ENCODE results near the gene IDH1. TPM values are rescaled to one million over a fixed set of nuclear protein-coding genes. Genes with fewer than 3 reads are reported as not detected.
"Not testable (repeated sequence)": the region's sequence is repeated elsewhere in the genome, so short reads cannot be mapped to it uniquely, and the experiment has no call there.

IDH1 gene
- total RNA-seq, 1 donor from 2014 or later, result 47.4 TPM

DNA sequence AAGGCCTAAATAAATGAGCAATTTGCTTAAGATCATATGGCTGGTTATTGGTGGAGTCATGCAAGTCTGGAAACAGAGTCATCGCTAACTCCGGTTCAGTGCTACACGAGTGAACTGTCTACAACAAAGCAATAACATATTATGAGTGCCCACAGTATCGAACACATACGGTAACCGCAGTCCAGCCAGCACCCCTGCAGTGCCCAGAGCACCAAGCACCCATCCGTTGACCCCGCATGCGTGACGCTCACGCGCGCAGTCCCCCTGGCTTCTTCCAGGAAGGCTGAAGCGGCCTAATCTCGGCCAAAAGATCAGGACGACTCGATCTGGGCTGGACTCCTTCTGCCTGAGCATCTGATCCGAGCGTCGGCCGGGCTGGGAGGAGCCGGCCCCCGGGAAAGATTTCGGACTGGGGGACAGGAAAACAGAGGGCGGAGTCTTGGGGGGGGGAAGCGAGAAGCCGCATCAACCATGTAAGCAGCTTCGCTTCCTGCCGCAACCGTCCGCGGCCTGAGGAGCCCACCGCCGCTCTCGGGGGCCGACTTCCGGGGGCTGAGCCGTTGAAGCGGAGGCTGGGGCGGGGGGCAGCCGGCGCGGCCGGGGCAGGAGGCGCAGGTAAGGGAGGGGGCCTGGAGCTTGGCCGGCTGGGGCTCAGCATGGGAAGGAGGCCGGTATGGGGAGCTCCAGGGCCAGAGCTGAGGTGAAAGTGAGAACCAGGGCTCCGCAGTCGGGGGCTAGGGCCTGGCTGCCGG, 11.1 kb upstream of the IDH1 start, which contains the start of gene PIKFYVE:
Gene PIKFYVE, plus strand, starts transcription at position 455 of the 752 bp plus-strand sequence. CDS start 5,265 bp downstream, outside the sequence.
- Histone ChIP-seq H3K27me3 (no peaks in the 10 kb centered on the region), H3K9me3 (no peaks in the 10 kb centered on the region), H3K36me3 (no peaks in the 10 kb centered on the region), H3K27ac (peak within 1 kb of the TSS; percentile 95), H3K4me1 (peaks cover 42% of the 10 kb centered on the region), H3K4me3 (peak within 1 kb of the TSS; percentile 82 to 97)
- TF ChIP-seq POLR2A (IDR thresholded peaks at IDR 0.05), result peak in 1 of 2 donors; percentile 56
- TF ChIP-seq POLR2AphosphoS5 (IDR thresholded peaks at IDR 0.05; ENCODE audit: insufficient read depth in 1 of 2, low read depth in 1 of 2), result peak; percentile 90 to 91
- TF ChIP-seq CTCF (IDR thresholded peaks at IDR 0.05), result no peak
- intact Hi-C loops (cut with DNase I), result loop anchor here (10.0 kb wide), 1 partner anchor 641 kb away; the partner anchor contains the start of gene METTL21A
- peak in 1 of 2 donors; percentile 97 for DNase-seq (ENCODE audit: extremely low spot score in 2 of 2)

- Histone ChIP-seq H3K4me3 (peak overlapping the region; percentile 82 to 97), H3K9me3 (no peaks in the 10 kb centered on the region), H3K27ac (peak overlapping the region; percentile 95), H3K36me3 (no peaks in the 10 kb centered on the region), H3K4me1 (peaks cover 42% of the 10 kb centered on the region), H3K27me3 (no peaks in the 10 kb centered on the region)
- TF ChIP-seq POLR2AphosphoS5 (IDR thresholded peaks at IDR 0.05; ENCODE audit: insufficient read depth in 1 of 2, low read depth in 1 of 2) (no peak), CTCF (IDR thresholded peaks at IDR 0.05) (no peak), POLR2A (IDR thresholded peaks at IDR 0.05) (no peak)
- intact Hi-C loops (cut with DNase I), result loop anchor here (10.0 kb wide), 1 partner anchor 641 kb away; the partner anchor contains the start of gene METTL21A
- no peak for DNase-seq (ENCODE audit: extremely low spot score in 2 of 2)
Measured at GRCh38 chr2:208265371-208265800, 10.5 kb upstream of the IDH1 start.

GRCh38 chr2:208256849-208257813, 2.3 kb upstream of the IDH1 start:
- H3K4me1 ChIP-seq, result peaks cover 24% of the 10 kb centered on the region
- not testable (repeated sequence) for H3K27ac ChIP-seq; H3K27me3 ChIP-seq; H3K9me3 ChIP-seq; H3K4me3 ChIP-seq; H3K36me3 ChIP-seq; DNase-seq (ENCODE audit: extremely low spot score in 2 of 2)
- intact Hi-C loops (cut with DNase I), result loop anchor here (10.0 kb wide), 1 partner anchor 82 kb away; no protein-coding TSS in a partner anchor

DNA sequence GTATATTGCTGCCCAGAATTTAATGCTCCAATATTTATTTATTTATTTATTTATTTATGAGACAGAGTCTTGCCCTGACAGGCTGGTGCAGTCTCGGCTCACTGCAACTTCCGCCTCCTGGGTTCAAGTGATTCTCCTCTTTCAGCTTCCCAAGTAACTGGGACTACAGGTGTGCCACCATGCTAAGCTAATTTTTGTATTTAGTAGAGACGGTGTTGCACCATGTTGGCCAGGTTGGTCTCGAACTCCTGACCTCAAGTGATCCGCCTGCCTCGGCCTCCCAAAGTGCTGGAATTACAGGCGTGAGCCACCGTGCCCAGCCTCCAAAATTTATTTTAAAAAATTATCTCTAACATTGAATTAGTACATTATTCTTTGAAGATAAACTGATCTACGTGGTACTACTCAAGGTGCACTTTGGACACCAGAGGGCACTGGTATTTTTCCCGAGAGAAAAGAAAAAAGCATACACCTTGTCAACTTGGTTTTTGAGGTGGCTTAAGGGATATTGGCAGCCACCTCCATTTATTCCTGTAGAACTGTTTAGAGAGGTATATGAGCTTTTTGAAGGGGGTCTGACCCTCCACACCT, 1.4 kb upstream of the IDH1 start:
- H3K4me3 ChIP-seq, result no peak overlapping the region
- no peak for DNase-seq (ENCODE audit: extremely low spot score in 2 of 2)
- no peaks in the 10 kb centered on the region for H3K27me3 ChIP-seq
- H3K27ac ChIP-seq, result no peak overlapping the region
- H3K9me3 ChIP-seq, result no peaks in the 10 kb centered on the region
- TF ChIP-seq POLR2AphosphoS5 (IDR thresholded peaks at IDR 0.05; ENCODE audit: insufficient read depth in 1 of 2, low read depth in 1 of 2), result no peak
- TF ChIP-seq CTCF (IDR thresholded peaks at IDR 0.05), result no peak
- TF ChIP-seq POLR2A (IDR thresholded peaks at IDR 0.05), result no peak
- peaks cover 0 to under 1% of the 10 kb centered on the region in 2 donors for H3K36me3 ChIP-seq
- peaks cover 26% of the 10 kb centered on the region for H3K4me1 ChIP-seq
- intact Hi-C loops (cut with DNase I), result loop anchor here (10.0 kb wide), 1 partner anchor 81 kb away; no protein-coding TSS in a partner anchor

Measured in vagina (tissue), 2 donors.